ENCODE data around the gene EDC4.

EDC4 gene

GRCh38 chr16:67919622-67920221, 46.9 kb downstream of the EDC4 start:
- Histone ChIP-seq H3K4me1 (ENCODE audit: control insufficient read depth, low read depth, low read length) (peaks cover 5% of the 10 kb centered on the region), H3K27me3 (ENCODE audit: control insufficient read depth, insufficient read depth, low read length) (no peaks in the 10 kb centered on the region), H3K36me3 (ENCODE audit: control insufficient read depth, low read depth, low read length) (no peaks in the 10 kb centered on the region), H3K9ac (ENCODE audit: low read length) (no peak overlapping the region), H3K27ac (ENCODE audit: low read length) (no peak overlapping the region), H3K9me3 (ENCODE audit: control insufficient read depth, low read depth, low read length) (no peaks in the 10 kb centered on the region), H3K4me3 (ENCODE audit: low read length) (no peak overlapping the region)

- Histone ChIP-seq H3K4me3 (ENCODE audit: low read length) (no peak overlapping the region), H3K4me1 (ENCODE audit: control insufficient read depth, low read depth, low read length) (no peaks in the 10 kb centered on the region), H3K27me3 (ENCODE audit: control insufficient read depth, insufficient read depth, low read length) (no peaks in the 10 kb centered on the region), H3K9me3 (ENCODE audit: control insufficient read depth, low read depth, low read length) (no peaks in the 10 kb centered on the region), H3K9ac (ENCODE audit: low read length) (no peak overlapping the region), H3K36me3 (ENCODE audit: control insufficient read depth, low read depth, low read length) (no peaks in the 10 kb centered on the region), H3K27ac (ENCODE audit: low read length) (no peak overlapping the region)
These were observed 49.4 kb downstream of the EDC4 start for GRCh38 chr16:67922221-67922620.

GRCh38 chr16:67922740-67923139, 49.9 kb downstream of the EDC4 start:
- H3K4me3 ChIP-seq (ENCODE audit: low read length), result no peak overlapping the region
- no peaks in the 10 kb centered on the region for H3K4me1 ChIP-seq (ENCODE audit: control insufficient read depth, low read depth, low read length)
- no peak overlapping the region for H3K9ac ChIP-seq (ENCODE audit: low read length)
- no peaks in the 10 kb centered on the region for H3K36me3 ChIP-seq (ENCODE audit: control insufficient read depth, low read depth, low read length)
- no peak overlapping the region for H3K27ac ChIP-seq (ENCODE audit: low read length)
- no peaks in the 10 kb centered on the region for H3K27me3 ChIP-seq (ENCODE audit: control insufficient read depth, insufficient read depth, low read length)
- H3K9me3 ChIP-seq (ENCODE audit: control insufficient read depth, low read depth, low read length), result no peaks in the 10 kb centered on the region

- Histone ChIP-seq H3K36me3 (ENCODE audit: control insufficient read depth, low read depth, low read length) (no peaks in the 10 kb centered on the region), H3K4me1 (ENCODE audit: control insufficient read depth, low read depth, low read length) (no peaks in the 10 kb centered on the region), H3K9me3 (ENCODE audit: control insufficient read depth, low read depth, low read length) (no peaks in the 10 kb centered on the region), H3K4me3 (ENCODE audit: low read length) (no peak overlapping the region), H3K9ac (ENCODE audit: low read length) (no peak overlapping the region), H3K27ac (ENCODE audit: low read length) (no peak overlapping the region), H3K27me3 (ENCODE audit: control insufficient read depth, insufficient read depth, low read length) (no peaks in the 10 kb centered on the region)
These were observed 50.7 kb downstream of the EDC4 start for GRCh38 chr16:67923414-67924116.

GRCh38 chr16:67924140-67924906, 51.5 kb downstream of the EDC4 start:
- no peaks in the 10 kb centered on the region for H3K9me3 ChIP-seq (ENCODE audit: control insufficient read depth, low read depth, low read length)
- no peaks in the 10 kb centered on the region for H3K4me1 ChIP-seq (ENCODE audit: control insufficient read depth, low read depth, low read length)
- H3K4me3 ChIP-seq (ENCODE audit: low read length), result no peak overlapping the region
- no peaks in the 10 kb centered on the region for H3K27me3 ChIP-seq (ENCODE audit: control insufficient read depth, insufficient read depth, low read length)
- no peaks in the 10 kb centered on the region for H3K36me3 ChIP-seq (ENCODE audit: control insufficient read depth, low read depth, low read length)
- no peak overlapping the region for H3K27ac ChIP-seq (ENCODE audit: low read length)
- no peak overlapping the region for H3K9ac ChIP-seq (ENCODE audit: low read length)

- Histone ChIP-seq H3K4me1 (ENCODE audit: control insufficient read depth, low read depth, low read length) (no peaks in the 10 kb centered on the region), H3K9ac (ENCODE audit: low read length) (no peak overlapping the region), H3K36me3 (ENCODE audit: control insufficient read depth, low read depth, low read length) (no peaks in the 10 kb centered on the region), H3K4me3 (ENCODE audit: low read length) (no peak overlapping the region), H3K27ac (ENCODE audit: low read length) (no peak overlapping the region), H3K9me3 (ENCODE audit: control insufficient read depth, low read depth, low read length) (no peaks in the 10 kb centered on the region), H3K27me3 (ENCODE audit: control insufficient read depth, insufficient read depth, low read length) (no peaks in the 10 kb centered on the region)
These were observed 53.4 kb downstream of the EDC4 start for GRCh38 chr16:67926181-67926750.

GRCh38 chr16:67927131-67927941, 54.5 kb downstream of the EDC4 start:
- Histone ChIP-seq H3K4me1 (ENCODE audit: control insufficient read depth, low read depth, low read length) (no peaks in the 10 kb centered on the region), H3K36me3 (ENCODE audit: control insufficient read depth, low read depth, low read length) (no peaks in the 10 kb centered on the region), H3K27ac (ENCODE audit: low read length) (no peak overlapping the region), H3K4me3 (ENCODE audit: low read length) (no peak overlapping the region), H3K9me3 (ENCODE audit: control insufficient read depth, low read depth, low read length) (no peaks in the 10 kb centered on the region), H3K27me3 (ENCODE audit: control insufficient read depth, insufficient read depth, low read length) (no peaks in the 10 kb centered on the region), H3K9ac (ENCODE audit: low read length) (no peak overlapping the region)

GRCh38 chr16:67928147-67928546, 55.3 kb downstream of the EDC4 start:
- no peaks in the 10 kb centered on the region for H3K27me3 ChIP-seq (ENCODE audit: control insufficient read depth, insufficient read depth, low read length)
- no peaks in the 10 kb centered on the region for H3K9me3 ChIP-seq (ENCODE audit: control insufficient read depth, low read depth, low read length)
- no peaks in the 10 kb centered on the region for H3K36me3 ChIP-seq (ENCODE audit: control insufficient read depth, low read depth, low read length)
- H3K4me3 ChIP-seq (ENCODE audit: low read length), result no peak overlapping the region
- H3K4me1 ChIP-seq (ENCODE audit: control insufficient read depth, low read depth, low read length), result no peaks in the 10 kb centered on the region
- no peak overlapping the region for H3K9ac ChIP-seq (ENCODE audit: low read length)
- H3K27ac ChIP-seq (ENCODE audit: low read length), result no peak overlapping the region

GRCh38 chr16:67928561-67929364, 55.9 kb downstream of the EDC4 start:
- no peaks in the 10 kb centered on the region for H3K9me3 ChIP-seq (ENCODE audit: control insufficient read depth, low read depth, low read length)
- no peaks in the 10 kb centered on the region for H3K4me1 ChIP-seq (ENCODE audit: control insufficient read depth, low read depth, low read length)
- H3K4me3 ChIP-seq (ENCODE audit: low read length), result no peak overlapping the region
- H3K27me3 ChIP-seq (ENCODE audit: control insufficient read depth, insufficient read depth, low read length), result no peaks in the 10 kb centered on the region
- H3K36me3 ChIP-seq (ENCODE audit: control insufficient read depth, low read depth, low read length), result no peaks in the 10 kb centered on the region
- H3K9ac ChIP-seq (ENCODE audit: low read length), result no peak overlapping the region
- no peak overlapping the region for H3K27ac ChIP-seq (ENCODE audit: low read length)

GRCh38 chr16:67930191-67930590, 57.3 kb downstream of the EDC4 start:
- no peaks in the 10 kb centered on the region for H3K36me3 ChIP-seq (ENCODE audit: control insufficient read depth, low read depth, low read length)
- no peaks in the 10 kb centered on the region for H3K4me1 ChIP-seq (ENCODE audit: control insufficient read depth, low read depth, low read length)
- no peaks in the 10 kb centered on the region for H3K9me3 ChIP-seq (ENCODE audit: control insufficient read depth, low read depth, low read length)
- no peaks in the 10 kb centered on the region for H3K27me3 ChIP-seq (ENCODE audit: control insufficient read depth, insufficient read depth, low read length)
- H3K9ac ChIP-seq (ENCODE audit: low read length), result no peak overlapping the region
- H3K27ac ChIP-seq (ENCODE audit: low read length), result no peak overlapping the region
- no peak overlapping the region for H3K4me3 ChIP-seq (ENCODE audit: low read length)

All from iPS-18a (cell line).